Neural cell (in vitro differentiated cells): ENCODE results near the gene POMT1. TPM values are rescaled to one million over a fixed set of nuclear protein-coding genes. Genes with fewer than 3 reads are reported as not detected.

Experiments
- H2AFZ ChIP-seq: fragments of 200-600, 300-800 bp; sonication (generic), shearing (Covaris generic); 2 replicates; pipeline ENCODE4 v1.6.0; 2014; ENCODE audit warnings: low read depth, mild to moderate bottlenecking, antibody characterized with exemption, low read length, moderate library complexity
- H3F3A ChIP-seq: fragments of 200-600 bp; shearing (Covaris generic); 2 replicates; pipeline ENCODE4 v1.6.1; 2016; ENCODE audit warnings: mild to moderate bottlenecking, moderate library complexity, mixed read lengths, antibody characterized with exemption, low read length; ENCODE audit not compliant: insufficient read depth, poor library complexity, severe bottlenecking
- H3K27ac ChIP-seq: fragments of 200-600, 300-800 bp; sonication (generic), shearing (Covaris generic); 2 replicates; pipeline ENCODE4 v1.5.1; 2014; ENCODE audit warnings: mild to moderate bottlenecking, low read length, moderate library complexity
- H3K27me3 ChIP-seq: fragments of 300-800, 200-600 bp; sonication (generic), shearing (Covaris generic); 2 replicates; pipeline ENCODE4 v1.6.0; 2014; ENCODE audit warnings: mild to moderate bottlenecking, low read depth, low read length, moderate library complexity; ENCODE audit not compliant: insufficient read depth
- H3K36me3 ChIP-seq: fragments of 300-800, 200-600 bp; sonication (generic), shearing (Covaris generic); 2 replicates; pipeline ENCODE4 v1.5.1; 2014; ENCODE audit warnings: mild to moderate bottlenecking, antibody characterized with exemption, low read length, moderate library complexity; ENCODE audit not compliant: insufficient read depth
- H3K4me2 ChIP-seq: fragments of 300-800, 200-600 bp; sonication (generic), shearing (Covaris generic); 2 replicates; pipeline ENCODE4 v1.6.0; 2014; ENCODE audit warnings: mild to moderate bottlenecking, low read length
- H3K4me3 ChIP-seq: fragments of 300-800, 200-600 bp; sonication (generic), shearing (Covaris generic); 2 replicates; pipeline ENCODE4 v1.5.1; 2014; ENCODE audit warnings: mild to moderate bottlenecking, low read length, moderate library complexity
- H3K79me2 ChIP-seq: fragments of 200-600 bp; shearing (Covaris generic); replicated peaks from 2 replicates; pipeline ENCODE4 v1.6.0; 2014; ENCODE audit warnings: mild to moderate bottlenecking, low read length, moderate library complexity; ENCODE audit not compliant: insufficient read depth
- H3K9ac ChIP-seq: fragments of 300-800, 200-600 bp; sonication (generic), shearing (Covaris generic); 2 replicates; pipeline ENCODE4 v1.6.1; 2016; ENCODE audit warnings: mild to moderate bottlenecking, low read length, mixed read lengths
- H3K9me2 ChIP-seq: fragments of 200-600 bp; shearing (Covaris generic); 2 replicates; pipeline ENCODE4 v1.6.1; 2016; ENCODE audit warnings: mild to moderate bottlenecking, low read length, mixed read lengths; ENCODE audit not compliant: insufficient read depth
- H3K9me3 ChIP-seq: fragments of 200-600, 300-800 bp; sonication (generic), shearing (Covaris generic); 2 replicates; pipeline ENCODE4 v1.6.1; 2016; ENCODE audit warnings: mild to moderate bottlenecking, mixed run types, low read length, moderate library complexity, mixed read lengths
- H4K20me1 ChIP-seq: fragments of 200-600 bp; shearing (Covaris generic); 2 replicates; pipeline ENCODE4 v1.6.1; 2016; ENCODE audit warnings: mild to moderate bottlenecking, mixed run types; ENCODE audit not compliant: insufficient read depth
- EP300 ChIP-seq: fragments of 450-650 bp; conservative IDR thresholded peaks from 2 replicates; pipeline ENCODE4 v1.6.1; 2014; ENCODE audit warnings: antibody characterized with exemption, mild to moderate bottlenecking, moderate library complexity; ENCODE audit not compliant: poor library complexity, severe bottlenecking
- EZH2 ChIP-seq: fragments of 200-600, 300-800 bp; shearing (Covaris generic), sonication (generic); IDR thresholded peaks from 2 replicates; pipeline ENCODE4 v1.6.1; 2014; ENCODE audit warnings: antibody characterized with exemption, low read length, borderline replicate concordance, mild to moderate bottlenecking; ENCODE audit not compliant: insufficient read depth, poor library complexity, severe bottlenecking
- MXI1 ChIP-seq: fragments of 450-650 bp; conservative IDR thresholded peaks from 2 replicates; pipeline ENCODE4 v1.6.1; 2014; ENCODE audit warnings: antibody characterized with exemption, mild to moderate bottlenecking; ENCODE audit not compliant: poor library complexity, severe bottlenecking
- POLR2AphosphoS5 ChIP-seq: IDR thresholded peaks from 2 replicates; pipeline ENCODE4 v1.6.1; 2012
- RAD21 ChIP-seq: fragments of 450-650 bp; conservative IDR thresholded peaks from 2 replicates; pipeline ENCODE4 v1.6.1; 2014; ENCODE audit warnings: antibody characterized with exemption, mild to moderate bottlenecking, moderate library complexity
- SMC3 ChIP-seq: fragments of 450-650 bp; conservative IDR thresholded peaks from 2 replicates; pipeline ENCODE4 v1.6.1; 2014; ENCODE audit warnings: antibody characterized with exemption, mild to moderate bottlenecking, moderate library complexity; ENCODE audit not compliant: poor library complexity
- TAF1 ChIP-seq: IDR thresholded peaks from 2 replicates; pipeline ENCODE4 v1.6.1; 2012; ENCODE audit warnings: low read depth
- polyA plus RNA-seq: library from polyadenylated mRNA; depleted of rRNA; stranded (reverse); fragments of >200 nt; gene quantifications from 2 replicates; pipeline ENCODE4 v1.2.3, GENCODE V29; 2014
- TF ChIP-seq, protein P1 (sequence below): fragments of 450-650 bp; IDR thresholded peaks from 2 replicates; pipeline ENCODE4 v1.5.1; 2014; ENCODE audit warnings: antibody characterized with exemption, mild to moderate bottlenecking, moderate library complexity; ENCODE audit not compliant: poor library complexity, severe bottlenecking
- TF ChIP-seq, protein P2 (sequence below): IDR thresholded peaks from 2 replicates; pipeline ENCODE4 v1.6.1; 2012; ENCODE audit warnings: borderline replicate concordance

POMT1 gene
- polyA plus RNA-seq, 1 donor from 2014 or later, result 131 TPM

DNA sequence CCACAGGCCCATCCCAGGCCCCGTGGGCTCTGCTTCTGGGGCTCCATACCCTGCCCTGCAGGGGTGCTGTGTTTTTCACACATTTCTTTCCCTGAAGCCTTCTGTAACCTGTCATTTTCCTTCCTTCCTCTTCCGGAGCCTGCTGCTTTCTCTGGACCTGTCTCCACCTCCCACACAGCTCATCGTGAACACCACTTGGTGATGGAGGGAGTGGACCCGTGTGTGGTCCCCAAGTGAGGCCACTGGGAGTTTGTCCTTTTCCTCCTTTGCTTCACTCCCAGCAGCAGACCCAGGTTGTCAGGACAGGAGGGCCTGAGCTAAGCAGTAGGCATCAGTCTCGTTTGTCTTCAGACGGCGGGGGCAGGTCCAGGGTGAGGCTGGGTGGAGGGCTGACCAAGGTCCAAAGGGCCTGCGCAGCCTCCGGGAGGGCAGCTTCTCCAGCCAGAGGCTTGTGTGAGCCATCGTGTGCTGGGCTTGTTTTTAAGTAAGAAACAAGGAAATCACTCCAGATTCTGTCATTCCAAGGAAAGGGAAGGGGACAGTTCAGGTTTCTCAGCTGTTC, 5.8 kb upstream of the POMT1 start:
- TF ChIP-seq, protein P1, sequence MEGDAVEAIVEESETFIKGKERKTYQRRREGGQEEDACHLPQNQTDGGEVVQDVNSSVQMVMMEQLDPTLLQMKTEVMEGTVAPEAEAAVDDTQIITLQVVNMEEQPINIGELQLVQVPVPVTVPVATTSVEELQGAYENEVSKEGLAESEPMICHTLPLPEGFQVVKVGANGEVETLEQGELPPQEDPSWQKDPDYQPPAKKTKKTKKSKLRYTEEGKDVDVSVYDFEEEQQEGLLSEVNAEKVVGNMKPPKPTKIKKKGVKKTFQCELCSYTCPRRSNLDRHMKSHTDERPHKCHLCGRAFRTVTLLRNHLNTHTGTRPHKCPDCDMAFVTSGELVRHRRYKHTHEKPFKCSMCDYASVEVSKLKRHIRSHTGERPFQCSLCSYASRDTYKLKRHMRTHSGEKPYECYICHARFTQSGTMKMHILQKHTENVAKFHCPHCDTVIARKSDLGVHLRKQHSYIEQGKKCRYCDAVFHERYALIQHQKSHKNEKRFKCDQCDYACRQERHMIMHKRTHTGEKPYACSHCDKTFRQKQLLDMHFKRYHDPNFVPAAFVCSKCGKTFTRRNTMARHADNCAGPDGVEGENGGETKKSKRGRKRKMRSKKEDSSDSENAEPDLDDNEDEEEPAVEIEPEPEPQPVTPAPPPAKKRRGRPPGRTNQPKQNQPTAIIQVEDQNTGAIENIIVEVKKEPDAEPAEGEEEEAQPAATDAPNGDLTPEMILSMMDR, result no peak
- TF ChIP-seq POLR2AphosphoS5 (no peak), EZH2 (no peak), TAF1 (no peak), SMC3 (no peak), EP300 (no peak), RAD21 (no peak), MXI1 (no peak)
- TF ChIP-seq, protein P2, sequence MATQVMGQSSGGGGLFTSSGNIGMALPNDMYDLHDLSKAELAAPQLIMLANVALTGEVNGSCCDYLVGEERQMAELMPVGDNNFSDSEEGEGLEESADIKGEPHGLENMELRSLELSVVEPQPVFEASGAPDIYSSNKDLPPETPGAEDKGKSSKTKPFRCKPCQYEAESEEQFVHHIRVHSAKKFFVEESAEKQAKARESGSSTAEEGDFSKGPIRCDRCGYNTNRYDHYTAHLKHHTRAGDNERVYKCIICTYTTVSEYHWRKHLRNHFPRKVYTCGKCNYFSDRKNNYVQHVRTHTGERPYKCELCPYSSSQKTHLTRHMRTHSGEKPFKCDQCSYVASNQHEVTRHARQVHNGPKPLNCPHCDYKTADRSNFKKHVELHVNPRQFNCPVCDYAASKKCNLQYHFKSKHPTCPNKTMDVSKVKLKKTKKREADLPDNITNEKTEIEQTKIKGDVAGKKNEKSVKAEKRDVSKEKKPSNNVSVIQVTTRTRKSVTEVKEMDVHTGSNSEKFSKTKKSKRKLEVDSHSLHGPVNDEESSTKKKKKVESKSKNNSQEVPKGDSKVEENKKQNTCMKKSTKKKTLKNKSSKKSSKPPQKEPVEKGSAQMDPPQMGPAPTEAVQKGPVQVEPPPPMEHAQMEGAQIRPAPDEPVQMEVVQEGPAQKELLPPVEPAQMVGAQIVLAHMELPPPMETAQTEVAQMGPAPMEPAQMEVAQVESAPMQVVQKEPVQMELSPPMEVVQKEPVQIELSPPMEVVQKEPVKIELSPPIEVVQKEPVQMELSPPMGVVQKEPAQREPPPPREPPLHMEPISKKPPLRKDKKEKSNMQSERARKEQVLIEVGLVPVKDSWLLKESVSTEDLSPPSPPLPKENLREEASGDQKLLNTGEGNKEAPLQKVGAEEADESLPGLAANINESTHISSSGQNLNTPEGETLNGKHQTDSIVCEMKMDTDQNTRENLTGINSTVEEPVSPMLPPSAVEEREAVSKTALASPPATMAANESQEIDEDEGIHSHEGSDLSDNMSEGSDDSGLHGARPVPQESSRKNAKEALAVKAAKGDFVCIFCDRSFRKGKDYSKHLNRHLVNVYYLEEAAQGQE, result no peak
- Histone ChIP-seq H4K20me1 (no peaks in the 10 kb centered on the region), H3K27ac (no peak overlapping the region)

DNA sequence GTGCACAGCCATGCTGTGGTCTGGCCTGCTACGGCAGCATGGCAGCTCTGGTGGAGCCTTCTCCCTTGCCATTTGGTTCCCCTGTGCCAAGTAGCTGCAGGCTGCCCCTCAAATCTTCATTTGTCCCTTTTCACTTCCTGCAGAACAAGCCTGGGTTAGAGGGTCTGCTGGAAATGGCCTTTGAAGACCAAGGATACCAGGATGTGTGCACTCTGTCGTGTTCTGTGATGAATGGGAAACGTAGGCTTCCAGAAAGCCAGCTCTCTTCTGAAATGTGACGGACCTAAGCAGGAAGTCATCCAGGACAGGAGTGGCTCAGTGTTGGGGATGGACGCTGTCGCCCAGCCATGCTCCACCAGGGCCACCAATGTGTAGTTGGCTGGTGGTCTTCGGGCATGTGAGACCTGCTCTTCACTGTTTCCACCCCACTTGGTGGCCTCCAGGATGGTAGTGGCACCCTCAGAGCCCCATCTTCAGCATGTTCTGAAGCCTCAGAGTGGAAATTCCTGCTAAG, 3.4 kb upstream of the POMT1 start:
- Histone ChIP-seq H3K4me2 (no peak overlapping the region), H3K9ac (no peak overlapping the region), H3K36me3 (no peaks in the 10 kb centered on the region), H3K9me2 (no peaks in the 10 kb centered on the region), H4K20me1 (no peaks in the 10 kb centered on the region), H3K4me3 (no peak overlapping the region), H3K27me3 (no peaks in the 10 kb centered on the region), H3K9me3 (no peaks in the 10 kb centered on the region), H3K27ac (no peak overlapping the region), H3K79me2 (peaks cover 10% of the 10 kb centered on the region), H3F3A (no peaks in the 10 kb centered on the region), H2AFZ (no peak overlapping the region)
- no peak for TF ChIP-seq TAF1
- no peak for TF ChIP-seq RAD21

More for the DNA sequence above, 5.8 kb upstream of the POMT1 start:
- H3F3A ChIP-seq, result no peaks in the 10 kb centered on the region
- no peak overlapping the region for H2AFZ ChIP-seq
- H3K9me2 ChIP-seq, result no peaks in the 10 kb centered on the region
- H3K9me3 ChIP-seq, result no peaks in the 10 kb centered on the region
- no peak overlapping the region for H3K4me2 ChIP-seq
- H3K27me3 ChIP-seq, result no peaks in the 10 kb centered on the region
- no peak overlapping the region for H3K9ac ChIP-seq
- no peaks in the 10 kb centered on the region for H3K36me3 ChIP-seq
- no peak overlapping the region for H3K4me3 ChIP-seq
- H3K79me2 ChIP-seq, result no peaks in the 10 kb centered on the region

DNA sequence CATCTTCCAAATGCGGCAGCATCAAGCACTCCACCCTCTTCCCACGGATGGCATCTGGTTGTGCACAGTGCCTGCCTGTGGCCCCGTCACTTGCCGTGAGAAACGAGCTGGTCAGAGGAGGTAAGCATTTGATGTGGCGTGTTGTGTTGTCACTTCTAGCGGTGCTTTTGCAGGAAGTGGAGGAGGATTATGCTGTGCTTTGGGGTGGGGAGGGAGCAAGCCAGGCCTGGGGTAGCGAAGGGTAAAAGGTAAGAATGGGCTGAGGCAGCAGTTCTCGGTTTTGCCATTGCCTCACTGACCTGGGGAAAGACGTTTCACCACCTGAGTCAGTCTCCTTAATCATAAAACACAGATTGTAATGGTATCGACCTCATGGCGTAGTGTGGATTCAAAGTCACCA, 2.3 kb upstream of the POMT1 start:
- Histone ChIP-seq H3K36me3 (no peaks in the 10 kb centered on the region), H3K4me2 (no peak overlapping the region), H3K27me3 (no peaks in the 10 kb centered on the region), H3K79me2 (peaks cover 13% of the 10 kb centered on the region), H3F3A (no peaks in the 10 kb centered on the region), H2AFZ (no peak overlapping the region), H3K9ac (no peak overlapping the region), H3K4me3 (no peak overlapping the region), H3K27ac (no peak overlapping the region), H3K9me2 (no peaks in the 10 kb centered on the region), H3K9me3 (no peaks in the 10 kb centered on the region), H4K20me1 (no peaks in the 10 kb centered on the region)
- TF ChIP-seq EZH2 (no peak), RAD21 (no peak), TAF1 (no peak), POLR2AphosphoS5 (no peak), SMC3 (no peak), EP300 (no peak), MXI1 (no peak)
- TF ChIP-seq, protein P2, result no peak
- TF ChIP-seq, protein P1, result no peak
